Panc1 (cell line): Measurements from ENCODE around the gene ST3GAL6. TPM values are rescaled to one million over a fixed set of nuclear protein-coding genes. Genes with fewer than 3 reads are reported as not detected.

Experiments
- ATAC-seq: fragments of 200-7000 bp; cut with Tn5 transposase; 2 replicates; pipeline ENCODE4 v1.9.1; 2020; ENCODE audit warnings: mild to moderate bottlenecking, moderate library complexity
- BruUV-seq: library from RNA; stranded (reverse); fragments of 400-500 nt; replicated peaks from 2 replicates; lab custom pipeline; 2021; lab: Mats Ljungman, UMichigan
- CTCF ChIA-PET: fragments of 300-600 bp; sonication (Branson Sonifier 250); formaldehyde crosslinking; loops from one replicate; lab custom pipeline; 2022; ENCODE audit warnings: antibody characterized with exemption; lab: Charles Lee
- POLR2A ChIA-PET: fragments of 300-600 bp; sonication (Branson Sonifier 250); formaldehyde crosslinking; loops from one replicate; lab custom pipeline; 2022; ENCODE audit warnings: antibody characterized with exemption; lab: Charles Lee
- DNase-seq: peaks from one replicate; pipeline ENCODE4 v3.0.0-alpha.2; 2010; ENCODE audit warnings: low read depth, low spot score
- H3K27ac ChIP-seq: 2 replicates; pipeline ENCODE4 v1.5.1; 2011; ENCODE audit warnings: mild to moderate bottlenecking, low read length, inconsistent platforms
- H3K27me3 ChIP-seq: fragments of 200-500 bp; sonication (Bioruptor generic); 2 replicates; pipeline ENCODE4 v1.6.0; 2014; ENCODE audit warnings: low read length, inconsistent platforms; ENCODE audit not compliant: control insufficient read depth, insufficient read depth
- H3K36me3 ChIP-seq: fragments of 200-500 bp; sonication (Bioruptor generic); 2 replicates; pipeline ENCODE4 v1.5.1; 2014; ENCODE audit warnings: inconsistent platforms, mild to moderate bottlenecking, low read length, moderate library complexity; ENCODE audit not compliant: control insufficient read depth, insufficient read depth
- H3K4me1 ChIP-seq: 2 replicates; pipeline ENCODE4 v1.5.1; 2011; ENCODE audit warnings: inconsistent platforms, mild to moderate bottlenecking, low read length, moderate library complexity; ENCODE audit not compliant: control insufficient read depth, insufficient read depth
- H3K4me3 ChIP-seq, 2 experiments: 2 replicates each; pipeline ENCODE4 v1.5.1; 2011 to 2012; ENCODE audit warnings: low read depth in 2 of 2, low read length in 2 of 2, mild to moderate bottlenecking in 2 of 2, inconsistent platforms in 1 of 2, moderate library complexity in 1 of 2
- H3K9me3 ChIP-seq: fragments of 200-500 bp; sonication (Bioruptor generic); 2 replicates; pipeline ENCODE4 v1.5.1; 2014; ENCODE audit warnings: low read depth, mild to moderate bottlenecking, inconsistent platforms, low read length, moderate library complexity; ENCODE audit not compliant: control insufficient read depth, insufficient read depth
- CTCF ChIP-seq: fragments of 450-650 bp; IDR thresholded peaks from 2 replicates; pipeline ENCODE4 v1.5.1; 2017; ENCODE audit warnings: mild to moderate bottlenecking
- POLR2AphosphoS5 ChIP-seq: IDR thresholded peaks from 2 replicates; pipeline ENCODE4 v1.6.1; 2012; ENCODE audit warnings: mild to moderate bottlenecking, low read depth, low read length, moderate library complexity
- REST ChIP-seq, 2 experiments: IDR thresholded peaks; 2 replicates each; pipeline ENCODE4 v1.6.1; 2011 to 2012; ENCODE audit warnings: low read depth in 2 of 2, control low read depth in 1 of 2, low read length in 1 of 2, mild to moderate bottlenecking in 1 of 2, moderate library complexity in 1 of 2; ENCODE audit not compliant: insufficient read depth in 1 of 2
- SIN3A ChIP-seq: IDR thresholded peaks from 2 replicates; pipeline ENCODE4 v1.6.1; 2012; ENCODE audit warnings: low read depth, mild to moderate bottlenecking, low read length, moderate library complexity, borderline replicate concordance; ENCODE audit not compliant: insufficient read depth
- TCF7L2 ChIP-seq: IDR thresholded peaks from 2 replicates; pipeline ENCODE4 v1.6.1; 2011; ENCODE audit warnings: mild to moderate bottlenecking, low read depth, low read length, inconsistent platforms
- in situ Hi-C: cut with HindIII; loops from 2 replicates; pipeline ENCODE4 v1.10.0; 2016; ENCODE audit warnings: low sequenced_read_pairs, low pct_unique_long_range_greater_than_20kb
- intact Hi-C: fragments of 100-400 bp; cut with micrococcal nuclease; formaldehyde crosslinking; loops from one replicate; pipeline ENCODE4 v1.10.0; 2022; ENCODE audit not compliant: unreplicated experiment
- total RNA-seq: library from RNA; stranded (reverse); gene quantifications from one replicate; pipeline ENCODE4 v1.2.1, GENCODE V29; 2021; ENCODE audit not compliant: unreplicated experiment

ST3GAL6 gene
- total RNA-seq, 1 experiment from 2014 or later: 0.15 TPM

DNA sequence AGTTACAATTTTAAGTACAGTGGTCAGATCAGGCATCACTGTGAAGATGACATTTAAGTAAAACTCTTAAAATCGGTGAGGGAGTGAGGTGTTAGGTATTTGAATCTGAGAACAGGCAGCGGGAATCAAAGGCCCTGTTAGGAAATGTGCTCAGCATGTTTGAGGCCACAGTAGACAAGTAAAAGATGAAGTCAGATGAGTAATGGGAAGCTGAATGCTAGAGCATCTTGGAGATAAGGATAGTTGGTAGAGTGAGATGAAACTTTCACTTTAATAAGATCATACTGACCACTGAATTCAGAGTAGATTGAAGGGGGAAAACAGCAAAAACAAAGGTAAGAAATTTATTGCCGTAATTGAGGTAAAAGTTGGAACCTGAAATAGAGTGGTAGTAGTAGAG, 76.7 kb downstream of the ST3GAL6 start:
- Histone ChIP-seq H3K4me1 (no peaks in the 10 kb centered on the region), H3K27ac (no peak overlapping the region), H3K27me3 (no peaks in the 10 kb centered on the region), H3K4me3 (no peak overlapping the region), H3K36me3 (no peaks in the 10 kb centered on the region), H3K9me3 (no peaks in the 10 kb centered on the region)
- no peak for TF ChIP-seq REST (IDR thresholded peaks at IDR 0.05; ENCODE audit: insufficient read depth in 1 of 2, low read depth in 2 of 2, low read length in 1 of 2)
- no peak for TF ChIP-seq CTCF
- no peak for TF ChIP-seq SIN3A
- no peak for TF ChIP-seq TCF7L2
- no peak for TF ChIP-seq POLR2AphosphoS5
- no peak for DNase-seq
- BruUV-seq: no TSS peak
- ChIA-PET CTCF (no interaction called here), POLR2A (no interaction called here)
- no peak for ATAC-seq
- intact Hi-C loops: no loop called here
- in situ Hi-C loops: no loop called here

DNA sequence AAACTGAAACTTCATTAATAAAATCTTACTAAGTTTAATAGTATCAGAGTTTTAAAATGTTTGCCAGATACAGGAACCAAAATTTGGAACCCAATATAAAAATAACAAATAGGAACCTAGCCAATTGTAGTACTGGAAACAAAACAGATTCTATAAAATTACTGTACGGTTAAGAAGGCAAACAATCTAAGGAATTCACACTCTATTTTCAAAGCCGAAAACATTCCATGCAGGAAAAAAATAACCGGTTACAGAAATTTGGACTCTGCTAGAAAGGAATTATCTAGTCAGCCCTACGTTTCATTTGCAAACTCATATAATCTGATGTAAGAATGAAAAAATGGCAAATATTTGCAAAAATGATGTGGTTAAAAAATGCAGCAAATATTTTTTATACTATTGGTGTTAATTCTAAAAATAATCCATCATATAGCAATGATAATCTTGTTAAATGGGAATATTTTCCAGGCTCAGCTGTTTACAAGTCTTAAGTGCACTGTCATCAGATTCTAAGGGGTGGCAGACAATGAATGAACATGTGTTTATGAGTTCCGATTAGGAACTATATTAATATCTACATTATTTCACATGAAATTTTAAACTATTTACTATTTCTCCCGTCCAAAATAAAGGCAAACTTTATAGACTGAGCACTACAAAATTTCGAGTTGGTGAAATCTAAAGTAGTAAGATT, 80.3 kb downstream of the ST3GAL6 start:
- POLR2A ChIA-PET: no interaction called here
- CTCF ChIA-PET: no interaction called here
- H3K4me3 ChIP-seq: no peak overlapping the region
- no peak for ATAC-seq
- no peaks in the 10 kb centered on the region for H3K4me1 ChIP-seq
- no peak for TF ChIP-seq REST (IDR thresholded peaks at IDR 0.05; ENCODE audit: insufficient read depth in 1 of 2, low read depth in 2 of 2, low read length in 1 of 2)
- no peak for TF ChIP-seq POLR2AphosphoS5
- no peak for TF ChIP-seq CTCF
- no peak for TF ChIP-seq SIN3A
- TF ChIP-seq TCF7L2: no peak
- no peaks in the 10 kb centered on the region for H3K36me3 ChIP-seq
- in situ Hi-C loops (no loop called here), intact Hi-C loops (no loop called here)
- no peaks in the 10 kb centered on the region for H3K9me3 ChIP-seq
- no peak overlapping the region for H3K27ac ChIP-seq
- no TSS peak for BruUV-seq
- no peak for DNase-seq
- H3K27me3 ChIP-seq: no peaks in the 10 kb centered on the region
